Measurements from ENCODE around the gene SULT1A1.
"Not testable (repeated sequence)": the region's sequence is repeated elsewhere in the genome, so short reads cannot be mapped to it uniquely, and the experiment has no call there.

DNA sequence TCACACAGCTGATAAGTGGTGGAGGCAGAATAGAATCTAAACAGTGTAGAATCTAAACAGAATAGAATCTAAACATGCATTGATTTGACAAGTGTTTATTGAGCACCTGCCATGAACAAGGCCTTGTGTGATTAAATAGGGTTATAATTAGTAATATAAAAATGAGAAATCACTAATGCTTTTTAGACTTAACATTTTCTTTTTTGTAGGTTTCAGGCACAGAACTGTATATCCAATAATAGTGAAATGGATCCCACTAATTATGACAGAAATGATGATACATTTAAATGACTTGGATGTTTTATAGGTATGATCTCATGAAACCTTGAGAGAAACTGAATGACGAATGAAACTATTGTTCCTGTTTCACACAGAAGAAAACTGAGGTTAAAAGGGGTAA lies 27.9 kb upstream of the SULT1A1 start, which contains the start of gene NPIPB8:
- TF ChIP-seq, protein P1, sequence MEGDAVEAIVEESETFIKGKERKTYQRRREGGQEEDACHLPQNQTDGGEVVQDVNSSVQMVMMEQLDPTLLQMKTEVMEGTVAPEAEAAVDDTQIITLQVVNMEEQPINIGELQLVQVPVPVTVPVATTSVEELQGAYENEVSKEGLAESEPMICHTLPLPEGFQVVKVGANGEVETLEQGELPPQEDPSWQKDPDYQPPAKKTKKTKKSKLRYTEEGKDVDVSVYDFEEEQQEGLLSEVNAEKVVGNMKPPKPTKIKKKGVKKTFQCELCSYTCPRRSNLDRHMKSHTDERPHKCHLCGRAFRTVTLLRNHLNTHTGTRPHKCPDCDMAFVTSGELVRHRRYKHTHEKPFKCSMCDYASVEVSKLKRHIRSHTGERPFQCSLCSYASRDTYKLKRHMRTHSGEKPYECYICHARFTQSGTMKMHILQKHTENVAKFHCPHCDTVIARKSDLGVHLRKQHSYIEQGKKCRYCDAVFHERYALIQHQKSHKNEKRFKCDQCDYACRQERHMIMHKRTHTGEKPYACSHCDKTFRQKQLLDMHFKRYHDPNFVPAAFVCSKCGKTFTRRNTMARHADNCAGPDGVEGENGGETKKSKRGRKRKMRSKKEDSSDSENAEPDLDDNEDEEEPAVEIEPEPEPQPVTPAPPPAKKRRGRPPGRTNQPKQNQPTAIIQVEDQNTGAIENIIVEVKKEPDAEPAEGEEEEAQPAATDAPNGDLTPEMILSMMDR (IDR thresholded peaks at IDR 0.05), result not testable (repeated sequence)
- not testable (repeated sequence) for TF ChIP-seq POLR2A (IDR thresholded peaks at IDR 0.05)
